HG03280 (cell line): ENCODE data around the gene TBL1XR1.
"Not testable (repeated sequence)": the region's sequence is repeated elsewhere in the genome, so short reads cannot be mapped to it uniquely, and the experiment has no call there.

Source experiments
- ATAC-seq: cut with Tn5 transposase; IDR thresholded peaks from one replicate; pipeline ENCODE4 v1.9.1; 2021; ENCODE audit warnings: mild to moderate bottlenecking, moderate library complexity; ENCODE audit not compliant: unreplicated experiment

The TBL1XR1 gene

GRCh38 chr3:177208781-177209180 is 11.5 kb upstream of the TBL1XR1 start:
- no peak for ATAC-seq

DNA sequence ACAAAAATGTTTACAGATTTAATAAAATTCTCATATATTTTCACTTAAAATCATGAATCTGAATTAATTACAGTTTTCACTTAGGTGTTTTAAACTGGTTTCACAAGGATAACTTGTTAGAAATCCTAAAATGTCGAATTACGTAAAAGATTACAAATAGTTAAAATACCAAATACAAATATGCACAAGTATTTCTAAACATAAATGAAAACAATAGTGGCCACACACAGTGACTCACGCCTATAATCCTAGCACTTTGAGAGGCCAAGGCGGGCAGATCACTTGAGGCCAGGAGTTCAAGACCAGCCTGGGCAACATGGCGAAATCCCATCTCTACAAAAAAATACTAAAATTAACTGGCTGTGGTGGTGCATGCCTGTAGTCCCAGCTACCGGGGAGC is 10.9 kb upstream of the TBL1XR1 start:
- ATAC-seq = no peak

DNA sequence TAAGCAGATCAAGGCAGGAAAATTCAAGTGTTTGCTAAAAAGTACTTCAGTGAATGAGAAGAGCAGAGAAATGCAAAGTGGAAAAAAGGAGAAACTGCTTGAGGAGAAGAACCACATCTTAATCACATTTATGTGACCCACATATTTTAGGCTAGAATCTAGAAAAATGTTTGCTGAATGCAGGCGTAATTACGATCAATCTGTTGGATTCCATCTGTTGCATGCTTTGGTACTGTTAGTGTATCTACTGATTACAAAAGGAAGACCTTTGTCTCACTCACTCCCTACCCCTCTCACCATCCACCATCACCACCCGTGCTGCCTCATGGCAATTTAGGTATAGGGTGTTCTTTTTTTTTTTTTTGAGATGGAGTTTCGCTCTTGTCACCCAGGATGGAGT is 9.7 kb upstream of the TBL1XR1 start:
- no peak for ATAC-seq

- no peak for ATAC-seq
These were observed 6.6 kb upstream of the TBL1XR1 start for GRCh38 chr3:177203689-177204395.

DNA sequence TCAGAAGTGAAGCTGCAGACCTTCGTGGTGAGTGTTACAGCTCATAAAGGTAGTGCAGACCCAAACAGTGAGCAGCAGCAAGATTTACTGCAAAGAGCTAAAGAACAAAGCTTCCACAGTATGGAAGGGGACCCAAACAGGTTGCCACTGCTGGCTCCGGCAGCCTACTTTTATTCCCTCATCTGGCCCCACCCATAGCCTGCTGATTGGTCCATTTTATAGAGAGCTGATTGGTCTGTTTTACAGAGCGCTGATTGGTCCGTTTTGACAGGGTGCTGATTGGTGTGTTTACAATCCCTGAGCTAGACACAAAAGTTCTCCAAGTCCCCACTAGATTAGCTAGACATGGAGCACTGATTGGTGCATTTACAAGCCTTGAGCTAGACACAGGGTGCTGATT is 5.7 kb upstream of the TBL1XR1 start:
- ATAC-seq = not testable (repeated sequence)

DNA sequence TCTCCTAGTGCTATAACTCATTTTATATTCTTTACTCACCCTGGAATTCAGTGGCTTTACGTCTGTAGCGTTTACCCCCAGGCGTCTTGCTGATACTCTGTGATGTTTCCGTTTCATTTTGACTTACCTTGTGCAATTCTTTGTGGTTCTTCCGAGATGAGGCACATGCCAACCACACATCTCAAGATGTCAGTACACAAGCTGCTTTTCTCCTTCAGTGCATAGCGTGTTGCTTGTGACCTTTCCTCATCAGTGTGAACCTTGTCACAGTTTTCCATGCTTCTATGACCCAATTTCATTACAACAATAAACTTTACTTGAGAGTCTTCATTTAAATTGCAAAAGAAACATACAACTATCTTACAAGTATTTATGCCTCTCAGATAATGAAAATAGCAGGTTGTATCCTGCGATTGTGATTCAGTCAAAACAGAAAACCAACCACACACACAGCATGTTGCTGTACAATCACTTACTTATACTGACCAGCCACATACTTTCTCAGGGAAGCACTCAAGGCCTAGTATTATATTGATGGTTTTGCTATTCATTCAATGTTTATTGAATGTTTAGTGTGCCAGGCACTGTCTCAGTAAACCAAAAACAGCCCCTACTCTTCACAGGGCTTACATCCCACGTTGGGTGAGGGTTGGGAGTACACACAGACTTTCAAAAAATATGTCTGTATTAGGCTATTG is 4.6 kb upstream of the TBL1XR1 start:
- peak; percentile 66 for ATAC-seq

DNA sequence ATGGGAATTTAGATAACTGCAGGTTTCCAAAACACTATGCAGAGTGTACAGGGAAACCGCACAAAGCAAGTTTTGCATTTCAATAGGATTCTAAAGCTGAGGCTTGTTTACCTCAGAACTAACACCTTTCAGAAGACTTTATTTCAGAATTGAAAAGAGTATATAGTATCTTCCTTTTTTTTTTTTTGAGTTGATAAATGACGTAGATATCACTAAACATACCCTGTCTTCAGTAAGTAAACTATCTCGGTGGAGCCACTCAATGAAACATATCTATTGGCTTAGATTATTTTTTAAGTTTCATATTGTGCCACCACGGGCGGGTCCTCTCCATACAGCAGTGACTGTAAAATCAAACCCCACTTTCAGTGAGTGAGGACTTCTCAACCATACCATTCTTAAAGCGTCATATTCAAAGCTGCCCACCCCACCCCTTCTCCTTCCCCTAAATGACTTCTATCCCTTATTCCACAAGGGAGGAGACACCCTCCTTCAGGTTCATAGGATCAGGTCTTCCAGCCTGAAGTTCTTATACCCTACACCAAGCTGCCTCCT is 2.0 kb upstream of the TBL1XR1 start:
- ATAC-seq = no peak

DNA sequence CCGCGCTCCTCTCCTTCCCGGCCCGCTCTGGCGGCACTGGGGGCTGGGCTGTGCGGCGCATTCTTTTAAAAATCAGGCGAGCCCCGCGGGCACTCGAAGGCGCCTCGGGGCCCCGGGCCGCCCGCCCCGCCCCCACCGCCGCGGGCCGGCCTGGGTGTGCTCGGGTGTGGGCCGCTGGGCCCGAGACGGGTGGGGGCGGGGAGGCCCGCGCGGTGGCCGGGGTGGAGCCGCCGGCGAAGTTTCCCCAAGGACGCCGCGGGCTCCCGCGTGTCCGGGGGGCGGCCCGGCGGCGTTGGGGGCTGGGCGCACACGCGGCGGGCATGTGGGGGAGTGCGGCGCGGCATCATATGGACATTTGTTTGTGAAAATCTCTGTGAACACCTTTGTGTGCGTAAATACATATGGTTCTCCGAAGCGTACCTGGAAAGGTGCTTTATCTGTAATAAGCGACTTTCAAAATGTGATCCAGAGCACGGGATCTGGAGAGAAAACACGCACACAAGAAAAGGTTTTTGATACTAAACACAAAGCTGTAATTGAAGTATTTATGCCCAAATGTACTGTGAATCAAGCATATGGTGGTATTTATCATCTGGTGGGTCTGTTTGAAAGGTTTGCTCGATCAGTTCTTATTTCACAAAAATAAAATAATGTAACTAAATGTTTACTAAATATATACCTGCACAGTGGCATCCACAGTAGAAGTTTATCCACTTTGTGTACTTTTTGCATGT is 612 bp upstream of the TBL1XR1 start:
- ATAC-seq = peak; percentile 46

DNA sequence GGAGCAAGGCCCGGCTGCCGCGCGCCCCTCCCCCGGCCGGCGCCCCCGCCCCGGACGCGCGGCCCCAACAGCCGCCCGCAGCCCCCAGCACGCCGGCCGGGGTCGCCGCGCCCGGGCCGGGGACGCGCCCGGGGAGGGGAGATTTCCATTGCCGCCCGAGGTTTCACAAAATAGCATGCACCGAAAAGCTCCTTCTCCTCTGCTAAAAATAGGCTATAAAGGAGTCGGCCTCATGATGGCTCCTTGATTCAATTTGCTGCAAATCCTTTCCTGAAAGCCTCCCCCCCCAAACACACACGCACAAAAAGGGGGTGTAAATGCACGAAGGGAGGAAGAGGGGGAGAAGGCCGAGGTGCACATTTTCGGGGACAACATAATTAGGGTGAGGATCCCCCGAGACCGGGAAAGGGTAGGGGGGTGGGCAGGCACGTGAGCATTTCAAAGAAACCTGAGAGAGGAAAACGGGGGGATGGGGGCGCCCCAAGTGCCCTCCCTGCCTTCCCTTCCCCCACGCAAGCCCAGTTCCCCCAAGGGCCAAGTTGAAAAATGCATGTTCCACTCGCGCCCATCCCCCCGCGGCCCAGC is 734 bp downstream of the TBL1XR1 start:
- no peak for ATAC-seq

GRCh38 chr3:177196008-177196455 is 1.2 kb downstream of the TBL1XR1 start:
- no peak for ATAC-seq

GRCh38 chr3:177195242-177195991 is 1.9 kb downstream of the TBL1XR1 start:
- no peak for ATAC-seq

GRCh38 chr3:177194299-177194698 is 3.0 kb downstream of the TBL1XR1 start:
- ATAC-seq = no peak

GRCh38 chr3:177193688-177194268 is 3.5 kb downstream of the TBL1XR1 start:
- no peak for ATAC-seq

DNA sequence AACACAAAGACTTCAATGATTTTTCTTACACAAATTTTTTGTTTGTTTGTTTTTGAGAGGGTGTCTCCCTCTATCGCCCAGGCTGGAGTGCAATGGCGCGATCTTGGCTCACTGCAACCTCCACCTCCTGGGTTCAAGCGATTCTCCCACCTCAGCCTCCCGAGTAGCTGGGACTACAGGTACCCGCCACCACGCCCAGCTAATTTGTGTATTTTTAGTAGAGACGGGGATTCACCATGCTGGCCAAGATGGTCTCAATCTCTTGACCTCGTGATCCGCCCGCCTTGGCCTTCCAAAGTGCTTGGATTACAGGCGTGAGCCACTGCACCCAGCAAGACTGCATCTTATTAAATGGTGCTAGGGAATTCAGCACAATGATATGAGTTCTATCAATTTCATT is 4.0 kb downstream of the TBL1XR1 start:
- ATAC-seq = not testable (repeated sequence)

GRCh38 chr3:177190756-177191681 is 6.3 kb downstream of the TBL1XR1 start:
- ATAC-seq = no peak

GRCh38 chr3:177190184-177190583 is 7.1 kb downstream of the TBL1XR1 start:
- ATAC-seq = not testable (repeated sequence)

DNA sequence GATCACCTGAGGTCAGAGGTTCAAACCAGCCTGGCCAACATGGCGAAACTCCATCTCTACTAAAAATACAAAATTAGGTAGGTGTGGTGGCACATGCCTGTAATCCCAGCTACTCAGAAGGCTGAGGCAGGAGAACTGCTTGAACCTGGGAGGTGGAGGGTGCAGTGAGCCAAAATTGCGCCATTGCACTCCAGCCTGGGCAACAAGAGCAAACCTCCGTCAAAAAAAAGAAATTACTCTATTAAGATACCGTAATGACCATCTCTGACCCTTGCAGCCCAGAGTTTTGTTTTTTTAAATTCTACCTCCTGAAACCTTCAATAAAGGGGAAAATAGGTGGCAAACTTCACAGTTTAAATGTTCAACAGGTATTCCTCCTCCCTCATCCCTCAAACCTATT is 9.0 kb downstream of the TBL1XR1 start:
- ATAC-seq = not testable (repeated sequence)

- ATAC-seq = no peak
These were observed 11.0 kb downstream of the TBL1XR1 start for GRCh38 chr3:177186306-177186705.

DNA sequence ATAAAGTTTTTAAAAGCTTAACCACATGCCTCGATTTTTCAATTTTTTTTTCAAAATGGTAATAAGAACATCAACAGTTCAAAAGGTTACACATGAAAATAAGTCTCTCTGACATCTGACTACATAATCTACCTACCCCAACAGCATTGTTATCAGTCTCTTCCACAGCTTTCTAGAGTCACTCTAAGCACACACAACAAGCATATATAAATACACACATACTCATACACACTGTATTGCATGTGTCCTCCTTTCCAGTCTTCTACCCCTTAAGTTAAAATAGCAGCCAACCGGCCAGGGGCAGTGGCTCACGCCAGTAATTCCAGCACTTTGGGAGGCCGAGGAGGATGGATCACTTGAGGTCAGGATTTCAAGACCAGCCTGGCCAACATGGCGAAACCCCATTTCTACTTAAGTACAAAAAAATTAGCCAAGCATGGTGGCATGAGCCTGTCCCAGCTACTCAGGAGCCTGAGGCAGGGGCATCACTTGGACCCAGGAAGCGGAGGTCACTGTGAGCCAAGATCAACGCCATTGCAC is 12.2 kb downstream of the TBL1XR1 start:
- ATAC-seq = peak; percentile 43
